NCI-H2081 (cell line): Measurements from ENCODE around the gene PRKAR1B.

Experiments
- DNase-seq, 2 experiments: peaks; one replicate each; lab custom pipeline; 2025; lab: John Stamatoyannopoulos, UW

The PRKAR1B gene

GRCh38 chr7:727104-727805, at the start of gene PRKAR1B:
TSS of gene PRKAR1B (minus strand) at chr7:727281. CDS start at chr7:711505, 15,776 bp downstream.
- DNase-seq = peak; percentile 19 to 56

GRCh38 chr7:776381-776780, 49.3 kb upstream of the PRKAR1B start:
- DNase-seq = no peak

GRCh38 chr7:774161-775109, 47.4 kb upstream of the PRKAR1B start:
- no peak for DNase-seq

GRCh38 chr7:773622-773915, 46.5 kb upstream of the PRKAR1B start:
- DNase-seq = no peak

- DNase-seq = no peak
Observed at GRCh38 chr7:772861-773621, 46.0 kb upstream of the PRKAR1B start.

GRCh38 chr7:772392-772791, 45.3 kb upstream of the PRKAR1B start:
- DNase-seq = no peak

GRCh38 chr7:772005-772294, 44.9 kb upstream of the PRKAR1B start:
- no peak for DNase-seq

GRCh38 chr7:771234-772004, 44.3 kb upstream of the PRKAR1B start:
- no peak for DNase-seq

- DNase-seq = no peak
Observed at GRCh38 chr7:770741-771166, 43.7 kb upstream of the PRKAR1B start.

GRCh38 chr7:770336-770735, 43.3 kb upstream of the PRKAR1B start:
- no peak for DNase-seq

- DNase-seq = peak in 1 of 2 experiments; percentile 42
Observed at GRCh38 chr7:768881-769504, 41.9 kb upstream of the PRKAR1B start.

GRCh38 chr7:767941-768731, 41.1 kb upstream of the PRKAR1B start:
- peak; percentile 99 to 100 for DNase-seq

GRCh38 chr7:767580-767940, 40.5 kb upstream of the PRKAR1B start:
- peak; percentile 98 for DNase-seq

GRCh38 chr7:765383-765782, 38.3 kb upstream of the PRKAR1B start:
- no peak for DNase-seq

- DNase-seq = no peak
Observed at GRCh38 chr7:763762-764161, 36.7 kb upstream of the PRKAR1B start.

- no peak for DNase-seq
Observed at GRCh38 chr7:762885-763284, 35.8 kb upstream of the PRKAR1B start.

GRCh38 chr7:761631-762030, 34.5 kb upstream of the PRKAR1B start:
- DNase-seq = no peak

GRCh38 chr7:761101-761500, 34.0 kb upstream of the PRKAR1B start:
- DNase-seq = no peak

GRCh38 chr7:760006-760405, 32.9 kb upstream of the PRKAR1B start:
- no peak for DNase-seq

- no peak for DNase-seq
Observed at GRCh38 chr7:759569-759968, 32.5 kb upstream of the PRKAR1B start.

- no peak for DNase-seq
Observed at GRCh38 chr7:757741-758163, 30.7 kb upstream of the PRKAR1B start.
